ENCODE measurements around the gene FAM229B.
"Not testable (repeated sequence)": the region's sequence is repeated elsewhere in the genome, so short reads cannot be mapped to it uniquely, and the experiment has no call there.

Gene FAM229B

DNA sequence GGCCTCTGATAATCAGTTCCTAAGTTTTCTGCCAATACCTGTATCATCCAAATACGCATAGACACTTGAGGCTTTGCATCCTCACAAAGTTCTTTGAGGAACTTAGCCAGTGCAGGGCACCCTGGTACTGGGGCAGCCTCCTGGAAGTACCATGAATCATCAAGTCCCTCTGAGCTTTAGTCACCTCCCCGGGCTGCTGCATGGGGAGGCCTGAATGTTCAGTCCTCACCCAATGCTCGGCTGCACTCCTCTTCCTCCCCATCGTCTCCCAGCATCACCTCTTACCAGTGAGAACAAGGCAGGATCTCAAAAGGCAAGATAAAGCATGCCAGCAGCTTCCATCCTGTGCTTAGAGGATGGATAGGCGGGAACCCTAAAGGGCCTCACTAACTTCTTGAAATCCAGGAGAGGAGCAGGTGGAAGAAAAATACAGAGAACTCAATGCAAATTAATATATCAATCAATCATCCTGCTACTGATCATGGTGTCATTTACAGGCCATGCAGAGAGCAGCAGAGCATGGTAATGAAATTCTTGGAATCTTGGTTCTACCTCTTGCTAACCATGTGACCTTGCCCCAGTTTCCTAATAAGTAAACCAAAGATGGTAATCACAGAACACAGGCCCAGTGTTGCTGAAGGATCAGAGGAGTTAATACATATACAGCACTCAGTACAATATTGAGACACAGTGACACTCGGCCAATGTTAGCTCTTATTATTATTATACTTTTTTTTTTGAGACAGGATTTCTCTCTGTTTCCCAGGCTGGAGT lies 38.2 kb upstream of the FAM229B start:
- Histone ChIP-seq H3K4me3 (replicated peaks; ENCODE audit: insufficient read depth, low read length) (no peak overlapping the region), H3K27ac (replicated peaks) (no peak overlapping the region), H3K27me3 (ENCODE audit: insufficient read depth, poor library complexity, severe bottlenecking) (no peaks in the 10 kb centered on the region)
- TF ChIP-seq POLR2AphosphoS5 (IDR thresholded peaks at IDR 0.05; ENCODE audit: low read depth), result no peak
- TF ChIP-seq, protein P1, sequence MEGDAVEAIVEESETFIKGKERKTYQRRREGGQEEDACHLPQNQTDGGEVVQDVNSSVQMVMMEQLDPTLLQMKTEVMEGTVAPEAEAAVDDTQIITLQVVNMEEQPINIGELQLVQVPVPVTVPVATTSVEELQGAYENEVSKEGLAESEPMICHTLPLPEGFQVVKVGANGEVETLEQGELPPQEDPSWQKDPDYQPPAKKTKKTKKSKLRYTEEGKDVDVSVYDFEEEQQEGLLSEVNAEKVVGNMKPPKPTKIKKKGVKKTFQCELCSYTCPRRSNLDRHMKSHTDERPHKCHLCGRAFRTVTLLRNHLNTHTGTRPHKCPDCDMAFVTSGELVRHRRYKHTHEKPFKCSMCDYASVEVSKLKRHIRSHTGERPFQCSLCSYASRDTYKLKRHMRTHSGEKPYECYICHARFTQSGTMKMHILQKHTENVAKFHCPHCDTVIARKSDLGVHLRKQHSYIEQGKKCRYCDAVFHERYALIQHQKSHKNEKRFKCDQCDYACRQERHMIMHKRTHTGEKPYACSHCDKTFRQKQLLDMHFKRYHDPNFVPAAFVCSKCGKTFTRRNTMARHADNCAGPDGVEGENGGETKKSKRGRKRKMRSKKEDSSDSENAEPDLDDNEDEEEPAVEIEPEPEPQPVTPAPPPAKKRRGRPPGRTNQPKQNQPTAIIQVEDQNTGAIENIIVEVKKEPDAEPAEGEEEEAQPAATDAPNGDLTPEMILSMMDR (IDR thresholded peaks at IDR 0.05; ENCODE audit: insufficient read depth, low read length), result no peak
- TF ChIP-seq, protein P2, sequence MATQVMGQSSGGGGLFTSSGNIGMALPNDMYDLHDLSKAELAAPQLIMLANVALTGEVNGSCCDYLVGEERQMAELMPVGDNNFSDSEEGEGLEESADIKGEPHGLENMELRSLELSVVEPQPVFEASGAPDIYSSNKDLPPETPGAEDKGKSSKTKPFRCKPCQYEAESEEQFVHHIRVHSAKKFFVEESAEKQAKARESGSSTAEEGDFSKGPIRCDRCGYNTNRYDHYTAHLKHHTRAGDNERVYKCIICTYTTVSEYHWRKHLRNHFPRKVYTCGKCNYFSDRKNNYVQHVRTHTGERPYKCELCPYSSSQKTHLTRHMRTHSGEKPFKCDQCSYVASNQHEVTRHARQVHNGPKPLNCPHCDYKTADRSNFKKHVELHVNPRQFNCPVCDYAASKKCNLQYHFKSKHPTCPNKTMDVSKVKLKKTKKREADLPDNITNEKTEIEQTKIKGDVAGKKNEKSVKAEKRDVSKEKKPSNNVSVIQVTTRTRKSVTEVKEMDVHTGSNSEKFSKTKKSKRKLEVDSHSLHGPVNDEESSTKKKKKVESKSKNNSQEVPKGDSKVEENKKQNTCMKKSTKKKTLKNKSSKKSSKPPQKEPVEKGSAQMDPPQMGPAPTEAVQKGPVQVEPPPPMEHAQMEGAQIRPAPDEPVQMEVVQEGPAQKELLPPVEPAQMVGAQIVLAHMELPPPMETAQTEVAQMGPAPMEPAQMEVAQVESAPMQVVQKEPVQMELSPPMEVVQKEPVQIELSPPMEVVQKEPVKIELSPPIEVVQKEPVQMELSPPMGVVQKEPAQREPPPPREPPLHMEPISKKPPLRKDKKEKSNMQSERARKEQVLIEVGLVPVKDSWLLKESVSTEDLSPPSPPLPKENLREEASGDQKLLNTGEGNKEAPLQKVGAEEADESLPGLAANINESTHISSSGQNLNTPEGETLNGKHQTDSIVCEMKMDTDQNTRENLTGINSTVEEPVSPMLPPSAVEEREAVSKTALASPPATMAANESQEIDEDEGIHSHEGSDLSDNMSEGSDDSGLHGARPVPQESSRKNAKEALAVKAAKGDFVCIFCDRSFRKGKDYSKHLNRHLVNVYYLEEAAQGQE (IDR thresholded peaks at IDR 0.05; ENCODE audit: insufficient replicate concordance, low read depth), result no peak
- TF ChIP-seq SPI1 (IDR thresholded peaks at IDR 0.05; ENCODE audit: borderline replicate concordance, low read depth), result no peak
- no peak for TF ChIP-seq GABPA (IDR thresholded peaks at IDR 0.05; ENCODE audit: low read depth)
- DNase-seq (ENCODE audit: low read depth in 1 of 2, low spot score in 1 of 2), result no peak

DNA sequence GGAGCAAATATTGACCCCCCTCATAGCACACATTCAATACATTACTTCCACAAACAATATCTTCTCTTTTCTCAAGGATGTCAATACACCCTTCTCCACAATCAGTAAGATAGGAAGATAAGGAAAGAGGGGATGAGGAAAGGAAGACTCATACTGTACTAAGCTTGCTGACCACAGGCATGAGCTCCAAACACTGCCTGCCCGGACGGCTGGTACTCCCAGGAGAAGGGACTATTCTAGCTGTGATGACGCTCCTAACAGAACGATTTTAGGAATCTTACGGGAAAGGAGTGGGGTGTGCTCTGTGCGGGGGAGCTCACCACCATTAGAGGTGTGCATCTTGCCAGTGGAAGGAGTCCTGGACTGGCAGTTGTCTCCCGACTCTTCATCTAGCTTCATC lies 37.4 kb upstream of the FAM229B start:
- H3K4me3 ChIP-seq (replicated peaks; ENCODE audit: insufficient read depth, low read length), result no peak overlapping the region
- H3K27ac ChIP-seq (replicated peaks), result no peak overlapping the region
- H3K27me3 ChIP-seq (ENCODE audit: insufficient read depth, poor library complexity, severe bottlenecking), result no peaks in the 10 kb centered on the region
- TF ChIP-seq, protein P1 (IDR thresholded peaks at IDR 0.05; ENCODE audit: insufficient read depth, low read length), result no peak
- TF ChIP-seq, protein P2 (IDR thresholded peaks at IDR 0.05; ENCODE audit: insufficient replicate concordance, low read depth), result no peak
- TF ChIP-seq GABPA (IDR thresholded peaks at IDR 0.05; ENCODE audit: low read depth) (no peak), SPI1 (IDR thresholded peaks at IDR 0.05; ENCODE audit: borderline replicate concordance, low read depth) (no peak), POLR2AphosphoS5 (IDR thresholded peaks at IDR 0.05; ENCODE audit: low read depth) (no peak)
- no peak for DNase-seq (ENCODE audit: low read depth in 1 of 2, low spot score in 1 of 2)

DNA sequence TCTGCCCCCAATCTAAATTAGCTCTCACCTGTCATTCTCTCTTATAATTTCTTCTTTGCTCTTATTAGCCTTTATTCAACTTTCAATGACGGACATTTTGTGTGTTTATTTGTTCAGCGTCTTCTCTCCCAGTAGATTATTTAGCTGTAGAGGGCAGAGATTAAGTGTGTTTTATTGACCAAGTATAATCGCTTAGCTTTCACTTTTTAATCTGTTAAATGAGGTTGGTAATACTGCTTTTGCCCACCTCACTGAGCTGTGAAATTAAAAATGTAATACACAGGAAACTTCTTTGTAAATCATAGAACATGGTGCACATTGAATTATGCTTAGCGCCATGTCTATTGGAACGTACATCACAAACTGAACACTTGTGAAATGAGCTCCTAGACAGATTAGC lies 37.0 kb upstream of the FAM229B start:
- TF ChIP-seq, protein P2 (IDR thresholded peaks at IDR 0.05; ENCODE audit: insufficient replicate concordance, low read depth), result no peak
- TF ChIP-seq SPI1 (IDR thresholded peaks at IDR 0.05; ENCODE audit: borderline replicate concordance, low read depth) (no peak), POLR2AphosphoS5 (IDR thresholded peaks at IDR 0.05; ENCODE audit: low read depth) (no peak), GABPA (IDR thresholded peaks at IDR 0.05; ENCODE audit: low read depth) (no peak)
- TF ChIP-seq, protein P1 (IDR thresholded peaks at IDR 0.05; ENCODE audit: insufficient read depth, low read length), result no peak
- no peak overlapping the region for H3K27ac ChIP-seq (replicated peaks)
- DNase-seq (ENCODE audit: low read depth in 1 of 2, low spot score in 1 of 2), result no peak
- H3K4me3 ChIP-seq (replicated peaks; ENCODE audit: insufficient read depth, low read length), result no peak overlapping the region
- no peaks in the 10 kb centered on the region for H3K27me3 ChIP-seq (ENCODE audit: insufficient read depth, poor library complexity, severe bottlenecking)

DNA sequence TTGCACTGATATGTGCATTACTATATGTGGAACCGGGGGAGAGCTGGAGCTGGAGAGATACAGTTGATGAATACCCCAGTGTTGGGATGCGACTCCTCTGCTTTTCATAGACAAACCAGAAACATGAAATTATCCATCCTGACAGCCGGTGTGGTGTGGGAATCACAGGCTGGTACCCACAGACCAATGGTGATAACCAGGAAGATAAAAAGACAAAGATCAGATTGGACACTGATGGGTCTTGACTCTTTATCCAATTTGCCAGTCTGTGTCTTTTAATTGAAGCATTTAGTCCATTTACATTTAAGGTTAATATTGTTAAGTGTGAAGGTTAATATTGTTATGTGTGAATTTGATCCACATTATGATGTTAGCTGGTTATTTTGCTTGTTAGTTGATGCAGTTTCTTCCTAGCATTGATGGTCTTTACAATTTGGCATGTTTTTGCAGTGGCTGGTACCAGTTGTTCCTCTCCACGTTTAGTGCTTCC lies 36.1 kb upstream of the FAM229B start:
- DNase-seq (ENCODE audit: low read depth in 1 of 2, low spot score in 1 of 2); H3K27me3 ChIP-seq (ENCODE audit: insufficient read depth, poor library complexity, severe bottlenecking); H3K4me3 ChIP-seq (replicated peaks; ENCODE audit: insufficient read depth, low read length); H3K27ac ChIP-seq (replicated peaks): not testable (repeated sequence)
